Hematopoietic multipotent progenitor cell treated with erythropoietin and hydrocortisone succinate and interleukin-3 and kit ligand, for 4 days (in vitro differentiated cells): Measurements from ENCODE around the gene MANSC1.
"Not testable (repeated sequence)": the region's sequence is repeated elsewhere in the genome, so short reads cannot be mapped to it uniquely, and the experiment has no call there.

Experiments used
- DNase-seq: peaks from one replicate; pipeline ENCODE4 v3.0.0-alpha.2; 2015

Gene MANSC1

GRCh38 chr12:12319451-12320183 lies 30.4 kb downstream of the MANSC1 start:
- DNase-seq = no peak

GRCh38 chr12:12315838-12316237 lies 34.2 kb downstream of the MANSC1 start:
- no peak for DNase-seq

GRCh38 chr12:12310695-12311094 lies 39.3 kb downstream of the MANSC1 start:
- not testable (repeated sequence) for DNase-seq

- no peak for DNase-seq
Measured at GRCh38 chr12:12305568-12306300, 44.3 kb downstream of the MANSC1 start.

GRCh38 chr12:12302976-12303375 lies 47.1 kb downstream of the MANSC1 start:
- DNase-seq = no peak

GRCh38 chr12:12301122-12301521 lies 48.9 kb downstream of the MANSC1 start:
- no peak for DNase-seq

- DNase-seq = no peak
Measured at GRCh38 chr12:12297201-12297830, 52.7 kb downstream of the MANSC1 start.

- no peak for DNase-seq
Measured at GRCh38 chr12:12294215-12295005, 55.6 kb downstream of the MANSC1 start.

GRCh38 chr12:12290206-12290605 lies 59.8 kb downstream of the MANSC1 start:
- DNase-seq = no peak

GRCh38 chr12:12286441-12286840 lies 63.6 kb downstream of the MANSC1 start:
- DNase-seq = no peak

- no peak for DNase-seq
Measured at GRCh38 chr12:12282761-12283425, 67.1 kb downstream of the MANSC1 start.

GRCh38 chr12:12282202-12282601 lies 67.8 kb downstream of the MANSC1 start:
- DNase-seq = no peak

GRCh38 chr12:12281134-12281533 lies 68.9 kb downstream of the MANSC1 start:
- DNase-seq = no peak

- DNase-seq = no peak
Measured at GRCh38 chr12:12278899-12279298, 71.1 kb downstream of the MANSC1 start.
